ENCODE measurements around the gene FTCDNL1. TPM values are rescaled to one million over a fixed set of nuclear protein-coding genes. Genes with fewer than 3 reads are reported as not detected.

FTCDNL1 gene
- total RNA-seq, 1 experiment from 2014 or later, result 0.11 TPM

DNA sequence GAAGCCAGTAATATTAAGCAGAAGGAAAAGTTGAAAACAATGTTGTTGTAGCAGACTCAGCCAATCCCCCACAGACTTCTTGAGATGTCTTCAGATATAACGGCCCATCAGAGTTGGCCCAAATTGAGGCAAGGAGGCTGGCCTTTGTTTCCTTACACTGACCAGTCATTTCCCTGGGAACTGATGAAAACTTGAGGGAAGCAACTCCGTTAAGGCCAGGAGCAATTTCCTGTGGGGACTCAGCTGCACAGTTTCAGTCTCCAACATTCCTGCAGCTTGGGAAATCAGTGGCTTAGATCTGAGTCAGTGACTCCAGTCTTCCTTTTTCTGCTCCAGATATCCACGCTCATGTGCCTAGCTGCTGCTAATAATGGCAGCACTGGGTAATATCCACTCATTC, 75.7 kb downstream of the FTCDNL1 start:
- CTCF ChIA-PET, result no interaction called here
- H4K20me1 ChIP-seq (ENCODE audit: low read length), result no peaks in the 10 kb centered on the region
- peaks cover 27% of the 10 kb centered on the region for H3K27me3 ChIP-seq (ENCODE audit: low read length)
- no peak overlapping the region for H3K4me3 ChIP-seq (ENCODE audit: low read length)
- no peaks in the 10 kb centered on the region for H3K9me3 ChIP-seq (ENCODE audit: low read length)
- no peaks in the 10 kb centered on the region for H3K9me2 ChIP-seq (replicated peaks; ENCODE audit: low read length)
- intact Hi-C loops (cut with micrococcal nuclease), result no loop called here
- no peaks in the 10 kb centered on the region for H3K4me1 ChIP-seq (ENCODE audit: insufficient read depth, low read length)
- no peak overlapping the region for H3K27ac ChIP-seq (ENCODE audit: low read length)
- H3K36me3 ChIP-seq (ENCODE audit: low read depth, low read length), result no peaks in the 10 kb centered on the region
- H3K79me2 ChIP-seq (ENCODE audit: low read length), result no peaks in the 10 kb centered on the region
- no peak overlapping the region for H2AFZ ChIP-seq (ENCODE audit: low read length)
- TF ChIP-seq EZH2phosphoT487 (IDR thresholded peaks at IDR 0.05; ENCODE audit: borderline replicate concordance, low read length) (no peak), EZH2 (IDR thresholded peaks at IDR 0.05; ENCODE audit: low read length, unreplicated experiment) (no peak)
- TF ChIP-seq, protein P1, sequence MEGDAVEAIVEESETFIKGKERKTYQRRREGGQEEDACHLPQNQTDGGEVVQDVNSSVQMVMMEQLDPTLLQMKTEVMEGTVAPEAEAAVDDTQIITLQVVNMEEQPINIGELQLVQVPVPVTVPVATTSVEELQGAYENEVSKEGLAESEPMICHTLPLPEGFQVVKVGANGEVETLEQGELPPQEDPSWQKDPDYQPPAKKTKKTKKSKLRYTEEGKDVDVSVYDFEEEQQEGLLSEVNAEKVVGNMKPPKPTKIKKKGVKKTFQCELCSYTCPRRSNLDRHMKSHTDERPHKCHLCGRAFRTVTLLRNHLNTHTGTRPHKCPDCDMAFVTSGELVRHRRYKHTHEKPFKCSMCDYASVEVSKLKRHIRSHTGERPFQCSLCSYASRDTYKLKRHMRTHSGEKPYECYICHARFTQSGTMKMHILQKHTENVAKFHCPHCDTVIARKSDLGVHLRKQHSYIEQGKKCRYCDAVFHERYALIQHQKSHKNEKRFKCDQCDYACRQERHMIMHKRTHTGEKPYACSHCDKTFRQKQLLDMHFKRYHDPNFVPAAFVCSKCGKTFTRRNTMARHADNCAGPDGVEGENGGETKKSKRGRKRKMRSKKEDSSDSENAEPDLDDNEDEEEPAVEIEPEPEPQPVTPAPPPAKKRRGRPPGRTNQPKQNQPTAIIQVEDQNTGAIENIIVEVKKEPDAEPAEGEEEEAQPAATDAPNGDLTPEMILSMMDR (conservative IDR thresholded peaks at IDR 0.05; ENCODE audit: low read depth, low read length), result no peak
- no TSS peak for BruUV-seq (replicated peaks)
- DNase-seq (no peak), ATAC-seq (no peak)
- H3F3A ChIP-seq (ENCODE audit: low read length, unreplicated experiment), result no peaks in the 10 kb centered on the region
- no peak overlapping the region for H3K4me2 ChIP-seq (ENCODE audit: low read length)
- POLR2A ChIA-PET (ENCODE audit: unreplicated experiment), result no interaction called here
- H3K9ac ChIP-seq (ENCODE audit: low read length), result no peak overlapping the region

DNA sequence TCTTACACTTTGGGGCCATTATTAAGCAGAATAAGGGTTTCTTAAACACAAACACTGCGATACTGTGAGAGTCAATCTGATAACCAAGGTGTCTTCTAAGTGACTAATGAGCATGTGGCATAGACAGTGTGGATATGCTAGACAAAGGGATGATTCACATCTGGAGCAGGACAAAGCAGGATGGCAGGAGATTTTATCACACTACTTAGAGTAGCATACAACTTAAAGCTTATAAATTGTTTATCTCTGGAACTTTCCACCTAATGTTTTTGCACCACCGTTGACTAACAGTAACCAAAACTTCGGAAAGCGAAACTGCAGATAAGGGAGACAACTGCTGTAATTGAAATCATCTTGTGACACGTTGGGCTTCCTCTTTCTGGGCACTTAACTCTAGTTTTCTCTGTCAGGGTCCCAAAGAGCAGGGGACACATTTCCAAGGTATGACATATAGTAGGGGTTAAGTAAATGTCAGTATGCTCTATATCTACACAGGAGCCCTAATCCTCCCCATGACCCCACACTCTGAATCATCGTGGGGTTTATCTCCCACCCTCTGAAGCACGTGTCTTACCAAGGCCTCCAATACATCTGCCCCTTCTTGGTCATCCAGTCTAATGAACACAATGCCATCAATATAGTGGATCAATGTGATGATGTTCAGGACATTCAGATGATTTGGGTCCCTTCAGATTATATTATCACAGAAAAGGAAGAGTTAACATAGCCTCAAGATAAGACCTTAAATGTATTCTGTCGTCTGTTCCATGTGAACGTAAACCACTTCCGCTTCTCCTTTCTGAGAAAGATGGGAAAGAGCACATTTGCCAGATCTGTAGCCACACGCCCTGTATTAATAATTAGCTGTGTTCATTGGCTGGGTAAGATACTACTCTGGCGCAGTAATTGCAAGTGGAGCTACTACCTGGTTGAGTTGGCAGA, 78.7 kb downstream of the FTCDNL1 start:
- Histone ChIP-seq H3K27me3 (ENCODE audit: low read length) (peaks cover 44% of the 10 kb centered on the region), H3K36me3 (ENCODE audit: low read depth, low read length) (no peaks in the 10 kb centered on the region), H2AFZ (ENCODE audit: low read length) (no peak overlapping the region), H3K4me3 (ENCODE audit: low read length) (no peak overlapping the region), H3K9me2 (replicated peaks; ENCODE audit: low read length) (no peaks in the 10 kb centered on the region), H3K4me1 (ENCODE audit: insufficient read depth, low read length) (no peaks in the 10 kb centered on the region), H3K9ac (ENCODE audit: low read length) (no peak overlapping the region), H4K20me1 (ENCODE audit: low read length) (no peaks in the 10 kb centered on the region), H3K9me3 (ENCODE audit: low read length) (no peaks in the 10 kb centered on the region), H3K27ac (ENCODE audit: low read length) (no peak overlapping the region), H3F3A (ENCODE audit: low read length, unreplicated experiment) (no peaks in the 10 kb centered on the region), H3K79me2 (ENCODE audit: low read length) (no peaks in the 10 kb centered on the region), H3K4me2 (ENCODE audit: low read length) (no peak overlapping the region)
- POLR2A ChIA-PET (ENCODE audit: unreplicated experiment), result no interaction called here
- no peak for TF ChIP-seq EZH2phosphoT487 (IDR thresholded peaks at IDR 0.05; ENCODE audit: borderline replicate concordance, low read length)
- TF ChIP-seq, protein P1 (conservative IDR thresholded peaks at IDR 0.05; ENCODE audit: low read depth, low read length), result no peak
- no peak for TF ChIP-seq EZH2 (IDR thresholded peaks at IDR 0.05; ENCODE audit: low read length, unreplicated experiment)
- DNase-seq, result no peak
- CTCF ChIA-PET, result no interaction called here
- no TSS peak for BruUV-seq (replicated peaks)
- intact Hi-C loops (cut with micrococcal nuclease), result no loop called here
- ATAC-seq, result no peak

DNA sequence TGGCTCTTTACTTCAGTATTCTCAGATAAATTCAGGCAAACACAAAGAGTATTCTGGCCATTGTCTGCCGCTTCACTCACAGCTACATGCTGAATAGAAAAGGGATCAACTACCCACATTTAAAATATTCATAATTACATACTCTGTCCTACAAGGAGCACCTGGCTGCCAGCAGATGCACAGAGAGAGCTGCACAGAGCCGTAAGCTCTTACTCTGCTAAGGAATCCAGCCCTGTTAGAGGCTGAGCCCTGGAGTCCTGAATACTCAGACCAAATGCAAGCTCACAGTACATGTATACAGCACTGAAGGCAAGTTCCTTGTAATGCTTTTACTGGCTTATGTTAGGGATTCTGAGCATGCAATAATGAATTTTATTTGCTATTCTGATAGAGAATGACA, 80.3 kb downstream of the FTCDNL1 start:
- H3K4me3 ChIP-seq (ENCODE audit: low read length), result no peak overlapping the region
- BruUV-seq (replicated peaks), result no TSS peak
- peaks cover 44% of the 10 kb centered on the region for H3K27me3 ChIP-seq (ENCODE audit: low read length)
- no peaks in the 10 kb centered on the region for H3K36me3 ChIP-seq (ENCODE audit: low read depth, low read length)
- no peaks in the 10 kb centered on the region for H3K9me3 ChIP-seq (ENCODE audit: low read length)
- DNase-seq, result no peak
- no peaks in the 10 kb centered on the region for H3K4me1 ChIP-seq (ENCODE audit: insufficient read depth, low read length)
- no peak overlapping the region for H3K9ac ChIP-seq (ENCODE audit: low read length)
- ATAC-seq, result no peak
- ChIA-PET CTCF (no interaction called here), POLR2A (ENCODE audit: unreplicated experiment) (no interaction called here)
- H3K79me2 ChIP-seq (ENCODE audit: low read length), result no peaks in the 10 kb centered on the region
- H3K27ac ChIP-seq (ENCODE audit: low read length), result no peak overlapping the region
- TF ChIP-seq, protein P1 (conservative IDR thresholded peaks at IDR 0.05; ENCODE audit: low read depth, low read length), result no peak
- TF ChIP-seq EZH2 (IDR thresholded peaks at IDR 0.05; ENCODE audit: low read length, unreplicated experiment), result no peak
- TF ChIP-seq EZH2phosphoT487 (IDR thresholded peaks at IDR 0.05; ENCODE audit: borderline replicate concordance, low read length), result no peak
- H3K4me2 ChIP-seq (ENCODE audit: low read length), result no peak overlapping the region
- intact Hi-C loops (cut with micrococcal nuclease), result no loop called here
- H3F3A ChIP-seq (ENCODE audit: low read length, unreplicated experiment), result no peaks in the 10 kb centered on the region
- H4K20me1 ChIP-seq (ENCODE audit: low read length), result no peaks in the 10 kb centered on the region
- H2AFZ ChIP-seq (ENCODE audit: low read length), result no peak overlapping the region
- no peaks in the 10 kb centered on the region for H3K9me2 ChIP-seq (replicated peaks; ENCODE audit: low read length)

All from PC-3 (cell line).